GM18505 (cell line): Measurements from ENCODE around the gene SCEL.

Source experiments
- ATAC-seq: cut with Tn5 transposase; IDR thresholded peaks from one replicate; pipeline ENCODE4 v1.9.1; 2021; ENCODE audit not compliant: unreplicated experiment
- POLR2A ChIP-seq: IDR thresholded peaks from 4 replicates; pipeline ENCODE4 v1.6.1; 2011; ENCODE audit warnings: borderline replicate concordance; ENCODE audit not compliant: insufficient read depth, insufficient read length; ENCODE audit errors: extremely low read depth

The SCEL gene

GRCh38 chr13:77528834-77529500 lies 6.5 kb upstream of the SCEL start:
- ATAC-seq, result peak; percentile 67
- TF ChIP-seq POLR2A, result no peak

- TF ChIP-seq POLR2A, result no peak
- ATAC-seq, result no peak
Observed at GRCh38 chr13:77529501-77529840, 6.0 kb upstream of the SCEL start.

- TF ChIP-seq POLR2A, result no peak
- no peak for ATAC-seq
Observed at GRCh38 chr13:77530875-77531274, 4.6 kb upstream of the SCEL start.

GRCh38 chr13:77532983-77533382 lies 2.5 kb upstream of the SCEL start:
- ATAC-seq, result no peak
- TF ChIP-seq POLR2A, result no peak

- no peak for ATAC-seq
- TF ChIP-seq POLR2A, result no peak
Observed at GRCh38 chr13:77533875-77534788, 1.4 kb upstream of the SCEL start.

- ATAC-seq, result no peak
Observed at GRCh38 chr13:77536358-77536757, 852 bp downstream of the SCEL start.

GRCh38 chr13:77537289-77537919 lies 1.9 kb downstream of the SCEL start:
- no peak for TF ChIP-seq POLR2A

More at GRCh38 chr13:77536358-77536757, 852 bp downstream of the SCEL start:
- no peak for TF ChIP-seq POLR2A

GRCh38 chr13:77543711-77544110 lies 8.2 kb downstream of the SCEL start:
- ATAC-seq, result no peak
- TF ChIP-seq POLR2A, result no peak

More at GRCh38 chr13:77537289-77537919, 1.9 kb downstream of the SCEL start:
- ATAC-seq, result no peak

- no peak for ATAC-seq
- TF ChIP-seq POLR2A, result no peak
Observed at GRCh38 chr13:77544355-77544754, 8.8 kb downstream of the SCEL start.

- no peak for TF ChIP-seq POLR2A
- ATAC-seq, result peak; percentile 66
Observed at GRCh38 chr13:77544758-77545338, 9.3 kb downstream of the SCEL start.

- TF ChIP-seq POLR2A, result no peak
- ATAC-seq, result no peak
Observed at GRCh38 chr13:77545626-77546412, 10.3 kb downstream of the SCEL start.

- no peak for ATAC-seq
- TF ChIP-seq POLR2A, result no peak
Observed at GRCh38 chr13:77548095-77548494, 12.6 kb downstream of the SCEL start.

GRCh38 chr13:77548594-77548993 lies 13.1 kb downstream of the SCEL start:
- no peak for TF ChIP-seq POLR2A
- ATAC-seq, result no peak

GRCh38 chr13:77554069-77554468 lies 18.6 kb downstream of the SCEL start:
- TF ChIP-seq POLR2A, result no peak
- no peak for ATAC-seq
